HepG2 (cell line): ENCODE data around the gene CSTPP1. TPM values are rescaled to one million over a fixed set of nuclear protein-coding genes. Genes with fewer than 3 reads are reported as not detected.

Source experiments
- ATAC-seq: fragments of 200-7000 bp; cut with Tn5 transposase; 3 replicates; pipeline ENCODE4 v1.9.1; 2020; ENCODE audit warnings: mild to moderate bottlenecking, moderate library complexity
- BruUV-seq: library from RNA; stranded (reverse); fragments of 400-500 nt; replicated peaks from 2 replicates; lab custom pipeline; 2021; lab: Mats Ljungman, UMichigan
- CTCF ChIA-PET: fragments of 300-600 bp; formaldehyde crosslinking; extraction: SDS; loops from one replicate; lab custom pipeline; 2021; ENCODE audit warnings: low total read pairs, inconsistent platforms, low intra/inter-chr PET ratio; lab: Yijun Ruan, JAX
- POLR2A ChIA-PET: fragments of 350-600 bp; sonication (Branson Sonifier 250); formaldehyde crosslinking; loops from one replicate; lab custom pipeline; 2020; ENCODE audit warnings: antibody characterized with exemption, inconsistent platforms; lab: Yijun Ruan, JAX
- DNase-seq: peaks from one replicate; pipeline ENCODE4 v3.0.0-alpha.2; 2015; ENCODE audit warnings: low spot score
- FAIRE-seq: peaks from 3 replicates; lab custom pipeline; 2011; peaks lifted over from hg19 to GRCh38; lab: Jason Lieb, UNC
- H2AFZ ChIP-seq: one replicate; pipeline ENCODE4 v1.6.1; 2011; ENCODE audit warnings: low read length, inconsistent platforms
- H3K27ac ChIP-seq: fragments of 300-600 bp; 3 replicates; pipeline ENCODE4 v1.8.0; 2011; ENCODE audit warnings: mixed run types, mild to moderate bottlenecking, mixed read lengths, low read length, inconsistent platforms; ENCODE audit not compliant: insufficient read depth; ENCODE audit errors: extremely low read length
- H3K27me3 ChIP-seq, 2 experiments: fragments of 200-600 bp in 1 of 2; 2 replicates in 1 of 2; 3 replicates in 1 of 2; pipeline versions ENCODE4 v1.6.0 to v1.8.0; 2011; ENCODE audit warnings: low read length in 2 of 2, mild to moderate bottlenecking in 2 of 2, moderate library complexity in 2 of 2, inconsistent platforms in 1 of 2; ENCODE audit not compliant: insufficient read depth in 2 of 2, control insufficient read depth in 1 of 2
- H3K36me3 ChIP-seq, 2 experiments: fragments of 200-600 bp in 1 of 2; replicated peaks in 1 of 2; 2 replicates in 1 of 2; 3 replicates in 1 of 2; pipeline versions ENCODE4 v1.5.1 to v1.8.0; 2011; ENCODE audit warnings: low read length in 2 of 2, inconsistent platforms in 1 of 2; ENCODE audit not compliant: insufficient read depth in 2 of 2, control insufficient read depth in 1 of 2
- H3K4me1 ChIP-seq: 2 replicates; pipeline ENCODE4 v1.5.1; 2012; ENCODE audit warnings: low read length, inconsistent platforms; ENCODE audit not compliant: insufficient read depth
- H3K4me2 ChIP-seq: 2 replicates; pipeline ENCODE4 v1.6.0; 2011; ENCODE audit warnings: low read depth, low read length, inconsistent platforms
- H3K4me3 ChIP-seq, 3 experiments: fragments of 200-600 bp in 1 of 3; sonication (generic), shearing (Covaris generic) in 1 of 3; replicated peaks in 1 of 3; 2 replicates each; pipeline ENCODE4 v1.5.1; 2011 to 2016; ENCODE audit warnings: low read length in 3 of 3, inconsistent platforms in 2 of 3, low read depth in 2 of 3, mild to moderate bottlenecking in 2 of 3, control low read depth in 1 of 3, mixed read lengths in 1 of 3; ENCODE audit not compliant: insufficient read depth in 1 of 3
- H3K79me2 ChIP-seq: one replicate; pipeline ENCODE4 v1.6.1; 2011; ENCODE audit warnings: low read length, inconsistent platforms; ENCODE audit not compliant: insufficient read depth
- H3K9ac ChIP-seq: 2 replicates; pipeline ENCODE4 v1.6.0; 2011; ENCODE audit warnings: mild to moderate bottlenecking, low read depth, low read length, inconsistent platforms; ENCODE audit not compliant: insufficient read depth
- H3K9me3 ChIP-seq: 2 replicates; pipeline ENCODE4 v1.5.1; 2012; ENCODE audit warnings: mild to moderate bottlenecking, low read length
- H4K20me1 ChIP-seq: 2 replicates; pipeline ENCODE4 v1.6.0; 2011; ENCODE audit warnings: inconsistent platforms, mild to moderate bottlenecking, low read length, moderate library complexity; ENCODE audit not compliant: insufficient read depth
- ARID4A ChIP-seq: sonication (generic); formaldehyde crosslinking; IDR thresholded peaks from 2 replicates; pipeline ENCODE4 v1.5.0; 2020; ENCODE audit warnings: mild to moderate bottlenecking, missing genetic modification reagents, borderline replicate concordance
- GPN1 ChIP-seq: sonication (generic); formaldehyde crosslinking; IDR thresholded peaks from 2 replicates; pipeline ENCODE4 v1.5.1; 2020; ENCODE audit warnings: missing genetic modification reagents, borderline replicate concordance
- RELA ChIP-seq: sonication (generic); formaldehyde crosslinking; IDR thresholded peaks from 2 replicates; pipeline ENCODE4 v1.4.0; 2020; ENCODE audit warnings: missing genetic modification reagents
- SALL1 ChIP-seq: sonication (generic); formaldehyde crosslinking; IDR thresholded peaks from 2 replicates; pipeline ENCODE4 v1.8.0; 2022; ENCODE audit warnings: mild to moderate bottlenecking, missing genetic modification reagents
- ZNF274 ChIP-seq: sonication (generic); formaldehyde crosslinking; IDR thresholded peaks from 2 replicates; pipeline ENCODE4 v1.5.1; 2020; ENCODE audit warnings: mild to moderate bottlenecking, missing genetic modification reagents
- ZNF318 ChIP-seq: sonication (generic); formaldehyde crosslinking; IDR thresholded peaks from 2 replicates; pipeline ENCODE4 v1.4.0; 2020; ENCODE audit warnings: mild to moderate bottlenecking, missing genetic modification reagents
- ZNF512B ChIP-seq: sonication (generic); formaldehyde crosslinking; IDR thresholded peaks from 2 replicates; pipeline ENCODE4 v1.5.1; 2020; ENCODE audit warnings: missing genetic modification reagents, mild to moderate bottlenecking, borderline replicate concordance
- ZNF761 ChIP-seq: sonication (generic); formaldehyde crosslinking; conservative IDR thresholded peaks from 2 replicates; pipeline ENCODE4 v1.4.0; 2020; ENCODE audit warnings: mild to moderate bottlenecking, missing genetic modification reagents
- WGBS: methylation state at CpG from one replicate; pipeline ENCODE4 v1.1.6; 2017; ENCODE audit warnings: low lambda C conversion rate; 5-methylcytosine and 5-hydroxymethylcytosine counted together
- in situ Hi-C: cut with HindIII; loops from 2 replicates; pipeline ENCODE4 v1.10.0; 2017; ENCODE audit warnings: low pct_unique_long_range_greater_than_20kb; ENCODE audit not compliant: extremely low pct_ligation_motif_present
- intact Hi-C: fragments of 100-400 bp; cut with micrococcal nuclease; formaldehyde crosslinking; loops from one replicate; pipeline ENCODE4 v1.10.0; 2022; ENCODE audit not compliant: unreplicated experiment
- polyA plus RNA-seq, 8 experiments: library from polyadenylated mRNA; depleted of rRNA in 3 of 8; stranded (reverse) in 7 of 8; unstranded in 1 of 8; fragments of >200 nt; fragmentation: Illumina TruSeq in 4 of 8; extraction: Trizol in 4 of 8; gene quantifications; 2 replicates each; pipeline versions ENCODE4 v1.2.1 to v1.2.3, GENCODE V29; 2011 to 2016; ENCODE audit warnings: low read depth in 4 of 8, missing spikeins in 1 of 8, mixed read lengths in 1 of 8; ENCODE audit not compliant: insufficient read depth in 1 of 8
- total RNA-seq, 5 experiments: library from RNA; depleted of rRNA; stranded (reverse); fragments of >200 nt; fragmentation: Illumina TruSeq; extraction: Trizol; gene quantifications; 2 replicates each; pipeline ENCODE4 v1.2.3, GENCODE V29; 2016; ENCODE audit warnings: low read depth in 1 of 5

Gene CSTPP1
- total and polyA plus RNA-seq, 2 of the 13 experiments (the other 11 are each of a cell fraction or from before 2014, with no cell fraction given) = 12.3 to 14.6 TPM

GRCh38 chr11:46966773-46967172, 30.2 kb downstream of the CSTPP1 start (continued):
- TF ChIP-seq ZNF512B (CRISPR knock-in tag) (no peak), GPN1 (CRISPR knock-in tag) (no peak), ZNF761 (CRISPR knock-in tag) (no peak), SALL1 (no peak)

- intact Hi-C loops = no loop called here
- no peak overlapping the region for H3K4me2 ChIP-seq
- BruUV-seq = no TSS peak
- TF ChIP-seq ZNF318 (no peak), RELA (no peak), ARID4A (CRISPR knock-in tag) (no peak), ZNF274 (CRISPR knock-in tag) (no peak)
Measured at GRCh38 chr11:46967962-46968361, 31.4 kb downstream of the CSTPP1 start.

More at GRCh38 chr11:46967962-46968361, 31.4 kb downstream of the CSTPP1 start:
- H4K20me1 ChIP-seq = no peaks in the 10 kb centered on the region
- H3K4me3 ChIP-seq = no peak overlapping the region
- no peaks in the 10 kb centered on the region for H3K36me3 ChIP-seq
- H3K9ac ChIP-seq = no peak overlapping the region
- in situ Hi-C loops = no loop called here
- DNase-seq = no peak
- FAIRE-seq = no peak
- WGBS = 97% methylated on average over 2 of the region's 2 CpGs
- no peaks in the 10 kb centered on the region for H3K27me3 ChIP-seq
- no peak for ATAC-seq
- no peak overlapping the region for H3K27ac ChIP-seq
- POLR2A ChIA-PET = no interaction called here
- no peaks in the 10 kb centered on the region for H3K9me3 ChIP-seq
- no peaks in the 10 kb centered on the region for H3K79me2 ChIP-seq
- H2AFZ ChIP-seq = no peak overlapping the region
- H3K4me1 ChIP-seq = peaks cover 11% of the 10 kb centered on the region
- CTCF ChIA-PET = no interaction called here
